GM18502 (cell line): ENCODE data around the gene KCTD2.

Experiments used
- ATAC-seq: cut with Tn5 transposase; IDR thresholded peaks from one replicate; pipeline ENCODE4 v1.9.1; 2021; ENCODE audit warnings: mild to moderate bottlenecking; ENCODE audit not compliant: unreplicated experiment, poor library complexity

The KCTD2 gene

DNA sequence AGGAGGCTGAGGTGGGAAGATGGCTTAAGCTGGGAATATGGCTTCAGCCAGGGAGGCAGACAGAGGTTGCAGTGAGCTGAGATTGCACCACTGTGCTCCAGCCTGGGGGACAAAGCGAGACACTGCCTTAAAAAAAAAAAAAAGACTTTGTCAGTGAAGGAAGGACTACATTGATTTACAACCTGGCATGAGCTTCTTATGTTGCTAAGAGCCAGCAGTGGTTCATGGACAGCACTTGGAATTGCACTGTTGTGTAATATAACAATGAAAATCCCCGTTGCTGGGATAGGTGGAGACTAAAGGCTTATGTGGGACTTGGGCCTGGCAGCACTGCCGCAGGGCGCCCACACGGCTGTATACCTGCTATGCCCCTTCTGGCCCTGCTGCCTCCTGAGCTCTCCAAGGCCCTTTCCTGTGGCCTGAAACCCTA is 26.6 kb downstream of the KCTD2 start:
- ATAC-seq = no peak

DNA sequence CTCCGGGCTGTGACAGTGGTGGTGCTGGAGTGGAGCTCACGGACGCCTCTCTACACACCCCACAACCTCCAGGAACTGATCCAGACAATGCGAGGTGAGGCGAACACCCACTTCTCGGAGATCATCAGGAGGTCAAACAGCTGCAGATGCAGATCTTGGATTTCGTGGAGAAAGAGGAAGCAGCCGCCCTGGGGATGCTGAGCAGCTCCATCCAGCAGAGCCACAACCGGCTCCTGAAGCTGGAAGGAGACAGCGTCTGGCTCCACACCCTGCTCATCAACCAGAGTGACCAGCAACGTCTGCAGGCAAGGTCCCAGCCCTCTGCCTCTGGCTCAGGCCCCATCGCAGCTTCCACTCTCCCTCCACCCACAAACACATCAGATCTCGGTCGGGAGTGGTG is 27.5 kb downstream of the KCTD2 start:
- ATAC-seq = no peak

DNA sequence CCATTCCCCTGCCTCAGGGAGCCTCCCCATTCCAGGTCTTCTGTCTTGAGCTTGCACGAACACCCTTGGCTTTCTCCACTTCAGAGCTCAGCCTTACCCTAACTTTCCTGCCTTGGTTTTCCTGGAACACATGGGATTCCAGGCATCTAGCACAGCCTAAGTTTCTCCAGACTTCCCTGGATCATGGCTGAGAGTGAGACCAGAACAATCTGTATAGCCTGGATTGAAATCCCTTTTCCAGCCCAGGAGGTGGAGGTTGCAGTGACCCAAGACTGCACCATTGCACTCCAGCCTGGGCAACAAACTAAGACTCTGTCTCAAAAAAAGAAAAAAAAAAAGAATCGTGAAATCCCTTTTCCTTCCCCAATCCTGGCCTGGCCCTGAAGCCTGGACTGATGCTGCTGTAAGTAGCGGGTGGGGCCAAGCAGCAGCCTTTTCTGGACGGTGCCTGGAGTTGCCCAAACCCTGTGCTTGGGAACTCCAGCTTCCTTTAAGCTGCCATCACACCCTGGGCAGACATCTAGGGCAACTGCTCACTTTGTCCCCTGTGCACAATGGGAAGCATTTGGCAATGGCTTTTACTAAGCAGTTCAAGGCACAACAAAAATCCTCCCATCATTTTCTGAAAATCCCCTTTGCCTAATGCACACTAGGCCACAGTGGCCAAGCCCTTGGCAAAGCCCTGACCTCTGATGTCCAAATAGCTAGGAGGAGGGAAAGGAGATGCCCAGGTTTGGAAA is 28.7 kb downstream of the KCTD2 start:
- no peak for ATAC-seq

DNA sequence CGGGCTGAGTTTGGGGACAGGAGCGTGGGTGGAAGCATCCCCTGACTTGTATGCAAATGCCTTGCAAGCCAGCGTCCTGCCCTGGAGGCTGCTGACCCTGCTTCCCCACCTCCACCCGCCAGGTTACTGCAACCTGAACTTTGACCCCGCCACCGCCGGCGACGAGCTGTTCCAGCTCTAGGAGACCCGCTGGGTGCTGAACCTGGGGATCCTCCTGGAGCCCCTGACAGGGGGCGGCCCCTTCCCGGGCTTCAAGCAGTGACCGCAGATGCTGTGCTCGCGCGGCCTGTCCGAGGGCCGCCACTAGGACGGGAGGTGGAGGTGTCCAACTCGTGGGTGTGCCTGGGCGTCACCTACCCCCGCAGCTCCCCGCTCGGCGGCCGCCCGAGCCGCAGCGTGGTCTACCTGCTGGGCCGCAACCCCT is 30.1 kb downstream of the KCTD2 start:
- no peak for ATAC-seq

DNA sequence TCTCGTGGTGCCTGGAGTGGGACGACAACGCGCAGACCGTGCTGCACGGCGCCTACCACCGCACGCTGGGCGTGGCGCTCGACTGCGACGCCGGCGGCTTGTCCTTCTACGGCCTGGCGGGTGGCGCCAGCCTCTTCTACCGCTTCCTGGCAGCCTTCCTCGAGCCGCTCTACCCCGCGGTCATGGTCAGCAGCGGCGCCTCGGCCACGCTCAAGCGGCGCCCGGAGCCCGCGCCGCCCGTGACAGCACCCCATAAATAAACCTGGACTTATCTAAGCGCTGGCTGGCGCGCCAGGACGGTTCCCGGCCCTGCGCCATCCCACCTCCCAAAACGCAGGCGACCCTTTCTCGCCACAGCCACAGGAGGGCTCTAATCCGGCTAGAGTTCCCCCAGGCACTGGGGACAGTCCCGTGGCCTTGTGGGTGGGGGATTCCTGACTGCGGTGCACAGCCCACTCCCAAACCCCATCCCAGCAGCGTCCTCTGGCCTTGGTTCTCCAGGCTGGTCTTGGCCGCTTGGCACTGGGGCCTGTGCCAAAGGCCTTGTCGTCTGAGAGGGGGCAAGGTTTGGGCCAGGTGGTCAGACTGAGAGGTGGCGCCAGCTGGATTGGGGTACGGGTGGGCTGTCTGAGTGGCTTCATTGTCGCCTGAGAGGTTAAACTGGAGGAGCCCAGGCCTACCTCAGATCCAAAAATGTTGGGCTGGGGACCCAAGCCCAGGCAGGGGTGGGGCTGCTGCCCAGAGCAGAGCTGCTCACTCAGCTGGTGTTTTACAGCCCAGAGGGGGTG is 30.7 kb downstream of the KCTD2 start:
- ATAC-seq = peak; percentile 56

DNA sequence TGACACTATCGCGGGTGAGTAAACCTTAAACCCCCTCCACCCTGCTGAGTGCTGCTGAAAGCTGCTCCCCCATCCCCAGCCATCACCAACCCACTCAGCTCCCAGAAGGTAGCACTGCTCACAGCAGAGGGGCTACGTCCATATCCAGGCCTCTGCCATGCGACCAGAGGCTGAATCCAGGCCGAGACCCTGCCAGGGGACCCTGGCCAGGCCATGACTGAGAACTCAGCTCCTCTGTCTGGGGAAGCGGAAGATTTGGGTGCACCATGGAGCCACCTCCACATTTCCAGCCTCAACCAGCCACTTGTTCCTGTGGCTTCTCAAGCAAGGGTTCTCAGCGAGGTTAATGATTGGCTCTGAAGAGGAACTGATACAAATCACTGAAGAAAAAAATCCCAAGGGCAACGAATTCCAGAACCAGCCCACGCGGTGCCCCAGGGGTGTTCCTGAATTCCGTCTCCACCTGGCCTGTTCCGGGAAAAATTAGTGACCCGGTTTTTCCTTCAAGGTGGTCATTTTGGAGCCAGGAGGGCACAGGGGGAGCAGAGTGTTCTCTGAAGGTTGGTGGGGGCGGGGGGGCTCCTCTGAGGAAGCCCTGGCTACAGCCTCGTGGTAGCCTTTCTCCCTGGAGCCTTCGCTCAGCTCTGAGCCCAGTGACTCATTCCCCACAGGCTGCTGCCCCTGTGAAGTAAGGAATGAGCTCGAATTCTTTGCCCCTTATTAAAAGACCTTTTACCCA is 31.4 kb downstream of the KCTD2 start:
- peak; percentile 18 for ATAC-seq

DNA sequence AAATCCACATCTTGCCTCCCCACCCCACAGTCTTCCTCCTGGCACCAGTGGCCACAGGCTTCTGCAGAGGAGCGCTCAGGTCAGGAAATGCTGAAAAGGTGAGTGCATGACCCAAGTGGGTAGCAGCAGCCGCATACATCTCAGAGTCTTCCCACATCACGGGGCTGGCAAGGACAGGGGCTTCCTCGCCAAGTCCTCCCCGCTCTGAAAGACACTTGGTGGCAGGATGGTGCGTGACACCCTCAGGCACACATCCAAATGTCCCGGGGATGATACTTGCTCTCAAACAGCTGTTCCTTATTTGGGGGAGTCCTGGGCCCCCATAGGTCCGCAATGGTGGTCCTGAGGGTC is 32.0 kb downstream of the KCTD2 start:
- no peak for ATAC-seq

DNA sequence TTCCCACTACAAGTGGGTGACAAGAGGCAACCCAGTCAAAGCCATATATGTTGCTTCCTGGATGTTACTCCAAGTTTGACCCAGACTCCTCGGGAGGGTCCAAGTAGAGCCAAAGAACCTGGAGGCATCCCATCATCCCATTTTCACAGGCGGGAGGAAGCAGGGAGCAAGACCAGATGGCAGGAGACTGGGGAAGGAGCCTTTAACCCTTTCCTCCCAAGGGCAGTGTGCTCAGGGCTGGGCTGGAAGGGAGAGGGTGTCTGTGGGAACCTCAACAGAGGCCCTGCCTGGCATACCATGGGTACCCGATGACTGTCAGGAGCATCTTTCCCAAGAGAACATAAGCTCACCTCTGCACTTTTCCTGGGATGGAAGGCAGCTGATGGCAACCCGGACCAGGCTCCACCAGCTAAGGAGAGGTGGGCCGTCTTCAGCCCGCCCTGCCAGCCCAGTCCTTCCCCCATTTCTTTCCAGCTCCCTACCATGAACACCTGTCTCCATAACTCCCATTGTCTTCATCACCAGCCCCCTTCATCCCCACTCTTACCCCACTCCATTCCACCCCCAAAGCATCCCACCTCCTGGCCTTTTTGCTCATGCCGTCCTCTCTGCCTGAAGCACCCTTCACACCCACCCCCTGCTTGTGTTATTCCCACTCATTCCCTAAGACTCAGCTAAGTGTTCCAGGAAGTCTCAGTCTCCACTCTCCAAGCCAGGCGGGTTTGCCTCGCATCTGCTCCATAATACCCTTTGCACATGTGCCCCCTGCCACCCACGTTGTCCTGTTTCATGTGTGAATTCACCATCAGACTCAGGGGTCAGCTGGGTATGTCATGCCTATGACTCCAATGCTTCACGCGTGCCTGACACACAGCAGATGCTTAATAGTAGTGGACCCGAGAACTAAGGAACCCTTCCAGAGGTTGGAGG is 34.9 kb downstream of the KCTD2 start:
- ATAC-seq = no peak

DNA sequence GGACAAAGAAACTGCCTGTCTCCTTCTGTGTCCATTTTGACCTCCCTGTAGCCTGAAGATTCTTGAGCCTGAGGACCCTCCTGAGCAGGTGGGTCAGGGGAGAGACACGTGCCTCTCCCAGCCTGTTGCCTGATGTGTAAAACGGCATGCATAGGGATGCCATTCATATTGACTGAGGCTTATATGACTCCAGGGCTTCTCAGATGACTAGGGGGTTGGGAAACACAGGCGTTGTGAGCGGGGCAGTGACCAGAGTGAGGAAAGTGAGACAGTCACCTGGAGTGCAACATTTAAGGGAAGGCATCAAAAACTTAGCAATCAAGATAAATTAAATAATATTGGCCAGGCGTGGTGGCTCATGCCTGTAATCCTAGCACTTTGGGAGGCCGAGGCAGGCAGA is 35.7 kb downstream of the KCTD2 start:
- no peak for ATAC-seq

DNA sequence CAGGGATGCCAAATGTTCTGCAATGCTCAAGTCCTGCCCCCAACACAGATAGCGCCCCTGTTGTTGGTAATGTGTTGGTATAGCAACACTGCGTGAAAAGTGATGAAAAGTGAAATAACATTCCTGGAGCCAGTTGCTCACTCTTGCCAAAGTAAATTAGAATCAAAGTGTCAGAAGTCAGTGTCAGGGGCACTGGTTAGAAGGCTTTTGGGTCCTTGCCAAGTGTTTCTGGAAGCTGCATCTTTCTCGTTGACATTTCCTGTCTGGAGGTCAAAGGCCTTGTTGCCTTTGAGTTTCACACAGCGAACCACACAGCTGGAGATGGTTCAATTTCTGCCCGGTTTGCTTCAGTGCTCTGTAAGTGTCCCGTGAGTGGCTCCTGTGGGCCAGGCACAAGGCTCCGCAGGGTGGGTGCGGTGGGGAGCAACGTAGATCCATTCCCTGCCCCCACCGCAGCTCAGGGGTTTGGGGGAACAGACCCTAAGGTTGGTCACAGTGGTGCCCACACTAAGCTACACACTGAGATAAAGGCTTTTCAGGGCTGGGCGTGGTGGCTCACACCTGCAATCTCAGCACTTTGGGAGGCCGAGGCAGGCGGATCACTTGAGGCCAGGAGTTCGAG is 37.1 kb downstream of the KCTD2 start:
- ATAC-seq = no peak

DNA sequence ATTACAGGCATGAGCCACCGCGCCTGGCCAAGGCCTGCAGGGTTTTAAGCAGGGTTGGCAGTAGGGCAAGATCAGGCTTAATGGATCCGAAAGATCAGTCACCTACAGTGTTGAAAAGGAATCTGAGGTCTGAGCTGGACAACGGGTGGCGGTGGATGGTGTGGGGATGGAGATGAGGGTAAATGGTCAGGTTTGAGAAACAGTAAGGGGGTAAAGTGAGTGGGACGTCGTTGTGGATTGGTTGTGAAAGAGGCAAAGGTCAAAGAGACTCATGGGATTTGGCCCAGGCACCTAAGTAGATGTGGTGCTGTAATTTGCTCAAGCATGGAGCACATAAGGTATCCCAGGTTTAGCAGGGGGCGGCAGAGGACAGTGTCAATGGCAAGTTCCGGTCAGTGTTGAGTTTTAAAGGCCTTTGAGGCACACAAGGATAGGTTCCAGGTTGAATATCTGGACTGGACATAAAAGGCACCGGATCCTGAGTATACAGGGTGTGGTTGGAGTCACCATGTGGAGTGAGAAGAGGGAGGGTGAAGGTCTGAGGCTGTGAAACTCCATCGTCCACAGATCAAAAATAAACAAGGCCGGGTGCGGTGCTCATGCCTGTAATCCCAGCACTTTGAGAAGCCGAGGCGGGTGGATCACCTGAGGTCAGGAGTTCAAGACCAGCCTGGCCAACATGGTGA is 39.6 kb downstream of the KCTD2 start:
- no peak for ATAC-seq

DNA sequence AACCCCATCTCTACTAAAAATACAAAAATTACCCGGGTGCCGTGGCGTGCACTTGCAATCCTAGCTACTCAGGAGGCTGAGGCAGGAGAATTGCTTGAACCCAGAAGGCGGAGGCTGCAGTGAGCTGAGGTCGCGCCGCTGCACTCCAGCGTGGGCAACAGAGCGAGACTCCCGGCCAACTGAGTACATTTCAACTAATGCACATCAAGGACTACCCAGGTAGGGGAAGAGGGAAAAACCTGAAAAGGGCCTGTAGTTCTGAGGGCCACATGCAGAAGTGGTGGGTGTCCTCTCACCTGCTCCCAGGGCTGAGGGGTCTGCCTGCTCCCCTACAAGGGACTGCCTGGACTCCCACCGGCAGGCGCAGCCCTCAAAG is 40.1 kb downstream of the KCTD2 start:
- no peak for ATAC-seq

DNA sequence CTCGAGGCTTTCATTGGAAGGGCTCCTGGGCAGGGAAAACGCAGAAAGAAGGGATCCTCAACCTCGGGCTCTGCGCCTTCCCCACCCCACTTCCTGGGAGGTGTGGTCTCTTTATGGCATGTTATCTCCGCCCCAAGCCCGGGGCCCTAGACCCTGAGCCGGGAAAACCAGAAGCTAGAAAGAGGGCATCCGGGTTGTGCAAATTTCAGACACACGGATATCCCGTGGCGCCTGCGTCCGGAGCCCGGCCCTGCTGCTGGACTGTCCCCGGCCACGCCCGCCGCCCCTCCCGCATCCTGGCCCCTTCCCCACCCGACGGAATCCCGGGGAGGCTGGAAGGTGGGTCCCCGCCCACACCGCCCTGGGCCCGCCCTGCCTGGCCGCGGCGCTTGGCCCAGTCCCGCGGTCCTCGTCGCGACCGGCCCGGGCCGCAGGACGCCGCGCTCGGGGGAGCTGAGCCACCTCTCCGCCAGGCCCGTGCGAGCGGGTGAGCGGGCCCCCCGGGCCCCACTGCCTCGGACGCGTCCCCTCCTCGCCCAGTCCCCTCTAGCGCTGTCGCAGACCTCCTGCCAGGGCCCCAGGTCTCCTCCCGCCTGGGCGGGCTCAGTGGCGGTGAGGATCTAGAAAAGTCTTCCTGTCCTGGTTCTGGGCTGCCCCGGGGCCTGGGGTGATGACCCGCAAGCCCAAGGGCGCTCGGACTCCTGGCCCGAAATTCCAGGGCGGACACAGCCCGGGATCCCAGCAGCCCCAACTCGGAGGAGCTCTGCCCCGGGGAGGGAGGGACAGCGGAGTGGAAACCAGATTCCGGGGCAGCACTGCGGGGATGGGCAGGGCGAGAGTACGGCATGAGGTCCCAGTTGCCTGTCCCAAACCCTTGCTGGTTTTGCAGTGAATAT is 40.8 kb downstream of the KCTD2 start, which contains the start of gene SLC16A5:
Gene SLC16A5 (plus strand): TSS at position 397 of the 896 bp plus-strand sequence. CDS start 5,683 bp downstream, outside the sequence.
- peak; percentile 53 for ATAC-seq

DNA sequence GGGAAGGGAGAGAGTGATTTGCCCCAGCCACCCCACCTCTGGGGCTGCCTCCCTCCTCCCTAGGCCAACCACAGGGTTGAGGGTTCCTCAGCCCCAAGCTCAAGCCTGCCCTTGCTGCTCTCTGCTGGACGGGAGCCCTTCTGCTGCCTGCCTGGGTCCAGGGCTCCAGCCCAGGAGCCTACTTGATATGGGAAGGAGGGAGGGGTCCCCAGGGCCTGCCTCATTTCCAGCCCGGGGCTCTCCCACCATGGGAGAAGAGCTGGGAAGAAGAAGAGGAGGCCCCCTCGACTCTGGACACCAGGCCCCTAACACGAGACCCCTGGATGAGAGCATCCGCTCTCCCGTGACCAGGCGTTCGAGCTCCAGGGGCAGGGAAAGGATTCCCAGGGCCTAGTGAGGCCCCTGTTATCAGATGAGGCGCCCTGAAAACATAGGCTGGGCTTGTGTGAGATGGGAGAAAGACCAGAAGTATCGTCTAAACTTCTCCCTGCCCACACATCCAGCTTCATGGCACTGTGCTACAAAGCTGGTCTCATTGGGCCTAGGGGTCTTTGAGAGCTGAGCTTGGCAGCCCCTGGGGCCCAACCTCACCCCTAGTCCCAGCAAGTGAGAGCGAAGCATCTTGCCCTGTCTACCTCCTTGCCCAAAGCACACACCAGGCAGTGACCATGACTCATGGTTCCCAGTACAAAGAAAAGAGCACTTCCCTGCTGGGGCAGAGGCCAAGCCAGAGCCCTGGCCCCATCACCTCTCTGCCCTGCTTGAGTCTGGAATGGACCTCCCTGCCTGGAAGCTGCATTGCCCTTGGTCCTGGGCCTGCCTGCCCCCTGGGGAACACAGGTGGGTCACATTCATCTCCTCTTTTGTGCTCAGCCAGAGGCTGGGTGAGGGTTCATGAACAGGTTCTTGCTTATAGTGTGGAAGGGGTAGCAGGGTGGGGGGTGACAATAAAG is 41.7 kb downstream of the KCTD2 start:
- no peak for ATAC-seq

DNA sequence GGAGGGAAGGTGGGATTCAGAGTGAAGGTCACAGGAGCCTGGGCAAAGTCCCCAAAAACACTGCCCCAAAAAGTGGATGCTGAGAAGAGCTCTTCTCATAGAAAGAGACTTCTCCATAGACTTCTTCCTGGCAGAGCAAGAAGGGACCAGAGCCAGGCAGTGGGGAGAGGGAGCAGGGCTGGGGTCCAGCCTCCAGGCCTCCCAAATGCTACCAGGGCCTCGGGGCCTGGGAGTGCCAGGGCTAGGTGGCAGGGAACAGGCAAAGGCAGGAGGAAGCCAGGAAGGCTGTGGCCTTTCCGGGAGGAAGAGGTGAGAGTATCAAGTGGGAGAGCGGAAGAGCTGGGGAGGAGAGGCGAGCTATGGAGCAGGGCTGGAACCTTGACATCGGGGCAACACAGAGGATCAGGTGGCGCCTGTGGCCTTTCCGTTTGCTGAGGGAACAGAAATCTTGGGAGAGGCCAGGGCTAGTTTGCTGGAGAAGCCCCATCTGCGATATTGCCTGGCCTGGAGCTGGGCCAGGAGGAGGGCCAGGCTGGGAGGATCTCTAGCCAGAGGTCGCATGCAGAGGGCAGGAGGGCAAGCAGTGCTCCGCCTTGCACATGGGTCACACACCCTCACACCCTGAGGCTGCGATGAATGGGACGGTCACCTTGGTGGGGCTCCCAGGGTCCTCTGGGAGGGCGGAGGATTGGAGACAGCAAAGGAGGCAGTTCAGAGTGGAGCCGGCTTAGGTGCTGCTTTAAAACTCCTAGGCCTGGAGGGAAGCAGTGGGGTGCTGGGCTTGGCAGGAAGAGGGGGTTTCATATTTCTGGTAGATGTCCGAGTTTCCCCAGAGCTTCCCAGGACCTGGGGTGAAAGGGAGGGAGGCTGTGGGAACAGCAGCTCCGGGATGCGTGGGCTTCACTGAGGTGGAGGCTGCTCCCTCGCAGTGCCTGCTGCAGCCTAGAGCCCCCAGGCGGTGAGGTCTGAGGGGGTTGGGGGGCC is 44.1 kb downstream of the KCTD2 start:
- ATAC-seq = no peak

DNA sequence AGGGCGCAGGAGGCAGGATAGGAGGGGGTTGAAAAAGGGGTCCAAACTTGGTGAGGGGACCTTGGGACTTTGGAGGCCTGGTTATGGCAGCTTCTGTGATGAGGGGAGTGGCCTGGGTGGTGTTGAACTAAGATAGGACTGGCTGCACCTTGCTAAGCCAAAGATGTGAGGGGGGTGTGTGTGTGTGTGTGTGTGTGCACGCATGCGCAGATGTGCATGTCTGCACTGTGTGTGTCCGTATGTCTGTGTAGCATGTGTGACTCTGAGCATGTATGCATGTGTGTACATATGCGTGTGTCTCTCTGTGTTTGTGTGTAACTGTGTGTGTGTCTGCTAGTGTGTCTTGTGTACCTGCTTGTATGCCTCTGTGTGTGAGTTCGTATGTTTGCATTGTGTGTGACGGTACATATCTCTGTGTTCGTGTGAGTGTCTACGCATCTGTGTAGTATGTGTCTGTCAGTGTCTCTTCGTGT is 44.9 kb downstream of the KCTD2 start:
- no peak for ATAC-seq
